CD14-positive monocyte (primary cell): ENCODE results near the gene KDM6A. TPM values are rescaled to one million over a fixed set of nuclear protein-coding genes. Genes with fewer than 3 reads are reported as not detected.
A peak's percentile ranks its signal among the peaks of the same experiment; 100 is the strongest.
"Not testable (repeated sequence)": the region's sequence is repeated elsewhere in the genome, so short reads cannot be mapped to it uniquely, and the experiment has no call there.

Source experiments
- DNase-seq, 3 donors: peaks; one replicate each; pipeline ENCODE4 v3.0.0-alpha.2; 2011 to 2022
- H2AFZ ChIP-seq: 2 replicates; pipeline ENCODE4 v1.6.0; 2012; ENCODE audit warnings: mild to moderate bottlenecking, low read depth, low read length, inconsistent platforms; ENCODE audit not compliant: insufficient read depth, poor library complexity, severe bottlenecking
- H3K27ac ChIP-seq, 2 donors: 1 replicate in 1 of 2; 2 replicates in 1 of 2; pipeline ENCODE4 v1.5.1; 2012 to 2013; ENCODE audit warnings: low read length in 2 of 2, control low read depth in 1 of 2, inconsistent platforms in 1 of 2, low read depth in 1 of 2, mild to moderate bottlenecking in 1 of 2
- H3K27me3 ChIP-seq, 2 donors: one replicate each; pipeline versions ENCODE4 v1.6.0 to v1.6.1; 2011 to 2013; ENCODE audit warnings: low read length in 2 of 2; ENCODE audit not compliant: control insufficient read depth in 2 of 2, insufficient read depth in 2 of 2
- H3K36me3 ChIP-seq, 2 donors: replicated peaks in 1 of 2; 1 replicate in 1 of 2; 2 replicates in 1 of 2; pipeline versions ENCODE4 v1.5.1 to v1.6.1; 2012 to 2013; ENCODE audit warnings: low read length in 2 of 2, control low read depth in 1 of 2, inconsistent platforms in 1 of 2, mild to moderate bottlenecking in 1 of 2; ENCODE audit not compliant: insufficient read depth in 2 of 2, control insufficient read depth in 1 of 2
- H3K4me1 ChIP-seq, 2 donors: 1 replicate in 1 of 2; 2 replicates in 1 of 2; pipeline versions ENCODE4 v1.5.1 to v1.6.1; 2012 to 2013; ENCODE audit warnings: low read length in 2 of 2, control low read depth in 1 of 2, inconsistent platforms in 1 of 2, mild to moderate bottlenecking in 1 of 2, moderate library complexity in 1 of 2; ENCODE audit not compliant: insufficient read depth in 2 of 2, control insufficient read depth in 1 of 2
- H3K4me2 ChIP-seq: replicated peaks from 2 replicates; pipeline ENCODE3; 2012; ENCODE audit warnings: low read length, moderate library complexity, mild to moderate bottlenecking; ENCODE audit not compliant: poor library complexity, severe bottlenecking; ENCODE audit errors: extremely low read depth
- H3K4me3 ChIP-seq, 3 experiments: fragments of 200-600 bp in 1 of 3; sonication (generic) in 1 of 3; replicated peaks in 1 of 3; 1 replicate in 2 of 3; 2 replicates in 1 of 3; pipeline ENCODE4 v1.5.1; 2011 to 2013; ENCODE audit warnings: low read length in 3 of 3, mild to moderate bottlenecking in 3 of 3, control low read depth in 2 of 3, low read depth in 2 of 3, inconsistent platforms in 1 of 3, moderate library complexity in 1 of 3
- H3K79me2 ChIP-seq: 2 replicates; pipeline ENCODE4 v1.6.0; 2012; ENCODE audit warnings: mild to moderate bottlenecking, control low read depth, inconsistent platforms, low read length, moderate library complexity; ENCODE audit not compliant: insufficient read depth
- H3K9ac ChIP-seq: 2 replicates; pipeline ENCODE4 v1.6.0; 2017; ENCODE audit warnings: low read length, mild to moderate bottlenecking; ENCODE audit not compliant: insufficient read depth, poor library complexity, severe bottlenecking
- H3K9me3 ChIP-seq, 2 donors: replicated peaks in 1 of 2; 1 replicate in 1 of 2; 2 replicates in 1 of 2; pipeline versions ENCODE4 v1.5.1 to v1.6.1; 2012 to 2013; ENCODE audit warnings: low read length in 2 of 2, control low read depth in 1 of 2; ENCODE audit not compliant: control insufficient read depth in 1 of 2, insufficient read depth in 1 of 2
- H4K20me1 ChIP-seq: 2 replicates; pipeline ENCODE4 v1.6.0; 2012; ENCODE audit warnings: mild to moderate bottlenecking, low read length, control low read depth, moderate library complexity; ENCODE audit not compliant: insufficient read depth
- H3K27ac Mint-ChIP-seq, 7 donors: one replicate each; pipeline ENCODE4 v1.8.0; 2020; ENCODE audit warnings: mild to moderate bottlenecking in 7 of 7, mixed read lengths in 7 of 7, moderate library complexity in 6 of 7, inconsistent platforms in 2 of 7
- H3K27me3 Mint-ChIP-seq, 3 donors: one replicate each; pipeline ENCODE4 v1.8.0; 2021 to 2022; ENCODE audit warnings: low read depth in 3 of 3, mild to moderate bottlenecking in 3 of 3, mixed read lengths in 3 of 3, moderate library complexity in 3 of 3, inconsistent platforms in 1 of 3
- H3K36me3 Mint-ChIP-seq, 2 donors: one replicate each; pipeline ENCODE4 v1.8.0; 2020; ENCODE audit warnings: mixed read lengths in 2 of 2, inconsistent platforms in 1 of 2, mild to moderate bottlenecking in 1 of 2
- H3K4me1 Mint-ChIP-seq: one replicate; pipeline ENCODE4 v1.8.0; 2020; ENCODE audit warnings: mild to moderate bottlenecking, mixed read lengths
- H3K4me3 Mint-ChIP-seq, 2 donors: one replicate each; pipeline ENCODE4 v1.8.0; 2020; ENCODE audit warnings: mild to moderate bottlenecking in 2 of 2, mixed read lengths in 2 of 2, moderate library complexity in 1 of 2
- H3K9me3 Mint-ChIP-seq, 7 donors: one replicate each; pipeline ENCODE4 v1.8.0; 2020 to 2022; ENCODE audit warnings: mixed read lengths in 7 of 7, mild to moderate bottlenecking in 6 of 7, moderate library complexity in 6 of 7, inconsistent platforms in 2 of 7
- WGBS: methylation state at CpG from one replicate; pipeline ENCODE4 v1.1.5; 2013; ENCODE audit warnings: missing lambda C conversion rate; ENCODE audit not compliant: insufficient coverage; 5-methylcytosine and 5-hydroxymethylcytosine counted together
- intact Hi-C, 2 donors: fragments of 100-400 bp; cut with micrococcal nuclease; formaldehyde crosslinking; loops; one replicate each; pipeline versions ENCODE4 v1.15.0 to v1.15.1; 2023
- polyA plus RNA-seq, 3 donors: library from polyadenylated mRNA; depleted of rRNA in 1 of 3; unstranded in 2 of 3; stranded (reverse) in 1 of 3; fragments of 300-500 nt in 2 of 3; fragments of >200 nt in 1 of 3; fragmentation: Illumina TruSeq in 2 of 3; gene quantifications; 1 replicate in 2 of 3; 2 replicates in 1 of 3; pipeline ENCODE4 v1.2.3, GENCODE V29; 2012 to 2021
- TF ChIP-seq, protein P1 (sequence below): fragments of 200-600 bp; IDR thresholded peaks from one replicate; pipeline ENCODE4 v1.8.0; 2022; ENCODE audit warnings: antibody characterized with exemption, mild to moderate bottlenecking

KDM6A gene
- polyA plus RNA-seq, 3 donors = 7.6 to 35.0 (median 13.8) TPM

DNA sequence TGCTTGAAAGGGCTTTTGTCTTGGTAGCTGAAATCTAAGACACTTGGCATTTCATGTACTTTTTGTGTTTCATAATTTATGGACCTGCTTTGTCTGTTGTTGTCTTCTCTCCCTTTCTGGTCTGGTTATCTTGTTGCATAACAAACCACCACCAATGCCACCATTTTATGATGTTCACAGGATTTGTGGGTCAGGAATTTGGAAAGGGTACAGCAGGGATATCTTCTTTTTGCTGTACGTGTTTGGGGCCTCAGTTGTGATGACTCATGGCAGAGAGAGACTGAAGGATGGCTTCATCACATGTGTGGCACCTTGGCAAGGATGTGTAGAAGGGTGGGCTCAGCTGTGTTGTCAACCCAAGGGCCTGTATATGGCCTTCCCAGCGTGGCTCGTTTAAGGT is 35.2 kb downstream of the KDM6A start:
- H3K27ac ChIP-seq = peak overlapping the region in 1 of 2 donors; percentile 30
- intact Hi-C loops = no loop called here
- Mint-ChIP-seq H3K4me1 (peaks cover 53% of the 10 kb centered on the region), H3K4me3 (no peak overlapping the region), H3K27me3 (peaks cover 0 to 2% (median 0%) of the 10 kb centered on the region in 3 donors), H3K9me3 (peaks cover 0 to 6% (median 3%) of the 10 kb centered on the region in 7 donors), H3K36me3 (peaks cover 0 to 8% of the 10 kb centered on the region in 2 donors), H3K27ac (peak overlapping the region in 6 of 7 donors; percentile 42 to 84 (median 68))
- H3K4me1 ChIP-seq = peaks cover 30 to 68% of the 10 kb centered on the region in 2 donors
- H3K4me2 ChIP-seq = no peak overlapping the region
- H3K9ac ChIP-seq = no peak overlapping the region
- 93% methylated on average over 2 of the region's 3 CpGs for WGBS
- H3K36me3 ChIP-seq = no peaks in the 10 kb centered on the region
- peaks cover 92% of the 10 kb centered on the region for H4K20me1 ChIP-seq
- no peak for DNase-seq
- no peaks in the 10 kb centered on the region for H3K27me3 ChIP-seq
- H3K79me2 ChIP-seq = peaks cover 93% of the 10 kb centered on the region
- H2AFZ ChIP-seq = no peak overlapping the region
- TF ChIP-seq, protein P1, sequence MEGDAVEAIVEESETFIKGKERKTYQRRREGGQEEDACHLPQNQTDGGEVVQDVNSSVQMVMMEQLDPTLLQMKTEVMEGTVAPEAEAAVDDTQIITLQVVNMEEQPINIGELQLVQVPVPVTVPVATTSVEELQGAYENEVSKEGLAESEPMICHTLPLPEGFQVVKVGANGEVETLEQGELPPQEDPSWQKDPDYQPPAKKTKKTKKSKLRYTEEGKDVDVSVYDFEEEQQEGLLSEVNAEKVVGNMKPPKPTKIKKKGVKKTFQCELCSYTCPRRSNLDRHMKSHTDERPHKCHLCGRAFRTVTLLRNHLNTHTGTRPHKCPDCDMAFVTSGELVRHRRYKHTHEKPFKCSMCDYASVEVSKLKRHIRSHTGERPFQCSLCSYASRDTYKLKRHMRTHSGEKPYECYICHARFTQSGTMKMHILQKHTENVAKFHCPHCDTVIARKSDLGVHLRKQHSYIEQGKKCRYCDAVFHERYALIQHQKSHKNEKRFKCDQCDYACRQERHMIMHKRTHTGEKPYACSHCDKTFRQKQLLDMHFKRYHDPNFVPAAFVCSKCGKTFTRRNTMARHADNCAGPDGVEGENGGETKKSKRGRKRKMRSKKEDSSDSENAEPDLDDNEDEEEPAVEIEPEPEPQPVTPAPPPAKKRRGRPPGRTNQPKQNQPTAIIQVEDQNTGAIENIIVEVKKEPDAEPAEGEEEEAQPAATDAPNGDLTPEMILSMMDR = no peak
- H3K9me3 ChIP-seq = no peaks in the 10 kb centered on the region
- no peak overlapping the region for H3K4me3 ChIP-seq

DNA sequence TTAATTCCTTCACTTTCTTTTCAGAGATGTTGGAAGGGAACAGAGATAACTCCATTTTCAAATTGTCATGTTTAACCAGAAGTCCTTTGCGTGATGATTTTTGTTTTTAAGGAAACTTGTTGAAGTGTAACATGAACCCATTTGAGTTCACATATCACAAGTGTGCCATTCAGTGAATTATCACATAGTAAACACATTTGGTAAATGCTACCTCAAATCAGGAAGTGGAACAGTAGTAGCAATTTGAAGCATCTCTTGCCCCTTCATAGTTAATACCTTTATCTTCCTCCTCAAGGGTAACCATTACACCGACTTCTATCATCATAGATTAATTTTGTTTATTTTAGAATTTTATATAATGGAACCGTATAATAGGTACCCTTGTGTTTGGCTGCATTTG is 35.8 kb downstream of the KDM6A start:
- DNase-seq = no peak

DNA sequence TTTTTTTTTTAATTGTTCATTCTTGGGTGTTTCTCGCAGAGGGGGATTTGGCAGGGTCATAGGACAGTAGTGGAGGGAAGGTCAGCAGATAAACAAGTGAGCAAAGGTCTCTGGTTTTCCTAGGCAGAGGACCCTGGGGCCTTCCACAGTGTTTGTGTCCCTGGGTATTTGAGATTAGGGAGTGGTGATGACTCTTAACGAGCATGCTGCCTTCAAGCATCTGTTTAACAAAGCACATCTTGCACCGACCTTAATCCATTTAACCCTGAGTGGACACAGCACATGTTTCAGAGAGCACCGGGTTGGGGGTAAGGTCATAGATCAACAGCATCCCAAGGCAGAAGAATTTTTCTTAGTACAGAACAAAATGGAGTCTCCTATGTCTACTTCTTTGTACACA is 37.5 kb downstream of the KDM6A start:
- peaks cover 35 to 67% of the 10 kb centered on the region in 2 donors for H3K4me1 ChIP-seq
- H3K4me3 Mint-ChIP-seq, H3K27ac Mint-ChIP-seq, H3K36me3 Mint-ChIP-seq, H3K27ac ChIP-seq, DNase-seq, H3K4me2 ChIP-seq, H3K27me3 Mint-ChIP-seq, H3K9ac ChIP-seq, H2AFZ ChIP-seq, intact Hi-C loops, H3K27me3 ChIP-seq, H3K9me3 ChIP-seq, H3K9me3 Mint-ChIP-seq, H3K36me3 ChIP-seq, H3K4me3 ChIP-seq: not testable (repeated sequence)
- H3K4me1 Mint-ChIP-seq = peaks cover 52% of the 10 kb centered on the region
- WGBS = no CpG with 5 or more reads among the region's 4 CpGs
- H4K20me1 ChIP-seq = peaks cover 92% of the 10 kb centered on the region
- peaks cover 93% of the 10 kb centered on the region for H3K79me2 ChIP-seq

More for the DNA sequence above, 35.8 kb downstream of the KDM6A start:
- peaks cover 93% of the 10 kb centered on the region for H3K79me2 ChIP-seq
- no peaks in the 10 kb centered on the region for H3K9me3 ChIP-seq
- H3K36me3 ChIP-seq = no peaks in the 10 kb centered on the region
- H3K4me3 Mint-ChIP-seq = no peak overlapping the region
- peaks cover 49% of the 10 kb centered on the region for H3K4me1 Mint-ChIP-seq
- no CpG with 5 or more reads among the region's 3 CpGs for WGBS
- H4K20me1 ChIP-seq = peaks cover 92% of the 10 kb centered on the region
- peaks cover 0 to 2% (median 0%) of the 10 kb centered on the region in 3 donors for H3K27me3 Mint-ChIP-seq
- no peak overlapping the region for H3K9ac ChIP-seq
- H3K9me3 Mint-ChIP-seq = peaks cover 0 to 9% (median 0%) of the 10 kb centered on the region in 7 donors
- H3K36me3 Mint-ChIP-seq = peaks cover 0 to 8% of the 10 kb centered on the region in 2 donors
- peak overlapping the region in 1 of 2 donors; percentile 30 for H3K27ac ChIP-seq
- no peak overlapping the region for H3K4me3 ChIP-seq
- TF ChIP-seq, protein P1 = no peak
- H3K4me2 ChIP-seq = no peak overlapping the region
- no peaks in the 10 kb centered on the region for H3K27me3 ChIP-seq
- H3K4me1 ChIP-seq = peaks cover 31 to 67% of the 10 kb centered on the region in 2 donors
- intact Hi-C loops = no loop called here
- no peak overlapping the region for H2AFZ ChIP-seq
- H3K27ac Mint-ChIP-seq = peak overlapping the region; percentile 4 to 84 (median 68)
